ENCODE measurements around the gene SIGLEC8.
"Not testable (repeated sequence)": the region's sequence is repeated elsewhere in the genome, so short reads cannot be mapped to it uniquely, and the experiment has no call there.

DNA sequence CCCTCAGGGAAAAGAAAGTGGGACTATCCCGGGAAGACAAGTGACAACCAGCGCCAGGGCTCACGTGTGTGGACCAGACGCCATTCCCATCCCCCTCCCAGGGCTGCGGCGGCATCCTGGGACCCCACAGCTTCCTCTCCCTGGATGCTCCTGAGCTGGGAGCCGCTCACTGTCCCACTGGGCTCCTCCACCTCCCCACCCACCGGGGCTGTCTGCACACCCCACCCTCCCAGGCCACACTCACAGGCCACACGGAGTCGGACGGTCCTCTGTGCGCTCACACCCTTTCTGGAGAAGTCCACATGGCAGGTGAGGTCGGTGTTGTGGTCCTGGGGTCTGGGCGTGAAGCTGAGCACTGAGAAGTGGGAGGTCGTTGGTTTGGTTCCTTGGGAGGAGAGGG lies 41.8 kb downstream of the SIGLEC8 start:
- not testable (repeated sequence) for TF ChIP-seq CTCF, POLR2A (IDR thresholded peaks at IDR 0.05)

All from uterus (tissue), 2 donors.